ENCODE results near the gene SDCCAG8. TPM values are rescaled to one million over a fixed set of nuclear protein-coding genes. Genes with fewer than 3 reads are reported as not detected.
A peak's percentile ranks its signal among the peaks of the same experiment; 100 is the strongest.
"Not testable (repeated sequence)": the region's sequence is repeated elsewhere in the genome, so short reads cannot be mapped to it uniquely, and the experiment has no call there.

Gene SDCCAG8
- total RNA-seq, 1 donor from 2014 or later = 25.4 TPM

GRCh38 chr1:243325305-243325890 is 69.6 kb downstream of the SDCCAG8 start:
- no peak overlapping the region for H3K27ac Mint-ChIP-seq
- no peaks in the 10 kb centered on the region for H3K36me3 Mint-ChIP-seq (ENCODE audit: low read depth)
- intact Hi-C loops (cut with micrococcal nuclease) = loop anchor here (5.0 to 10.0 kb wide), 2 partner anchors 671 to 873 kb away; no protein-coding TSS in a partner anchor
- H3K4me3 Mint-ChIP-seq (ENCODE audit: low read depth) = no peak overlapping the region
- H3K4me1 Mint-ChIP-seq (ENCODE audit: low read depth) = no peaks in the 10 kb centered on the region
- H3K27me3 Mint-ChIP-seq (ENCODE audit: low read depth) = no peaks in the 10 kb centered on the region
- no peak for DNase-seq (ENCODE audit: low spot score)
- H3K9me3 Mint-ChIP-seq = no peaks in the 10 kb centered on the region

- Mint-ChIP-seq H3K4me3 (ENCODE audit: low read depth) (no peak overlapping the region), H3K4me1 (ENCODE audit: low read depth) (no peaks in the 10 kb centered on the region), H3K27ac (no peak overlapping the region), H3K36me3 (ENCODE audit: low read depth) (peaks cover 22% of the 10 kb centered on the region), H3K27me3 (ENCODE audit: low read depth) (no peaks in the 10 kb centered on the region), H3K9me3 (no peaks in the 10 kb centered on the region)
- intact Hi-C loops (cut with micrococcal nuclease) = no loop called here
- DNase-seq (ENCODE audit: low spot score) = no peak
Measured at GRCh38 chr1:243332440-243332839, 76.6 kb downstream of the SDCCAG8 start.

GRCh38 chr1:243335292-243335691 is 79.5 kb downstream of the SDCCAG8 start:
- intact Hi-C loops (cut with micrococcal nuclease) = no loop called here
- H3K27ac Mint-ChIP-seq = no peak overlapping the region
- peaks cover 22% of the 10 kb centered on the region for H3K36me3 Mint-ChIP-seq (ENCODE audit: low read depth)
- H3K9me3 Mint-ChIP-seq = no peaks in the 10 kb centered on the region
- DNase-seq (ENCODE audit: low spot score) = no peak
- no peak overlapping the region for H3K4me3 Mint-ChIP-seq (ENCODE audit: low read depth)
- no peaks in the 10 kb centered on the region for H3K27me3 Mint-ChIP-seq (ENCODE audit: low read depth)
- no peaks in the 10 kb centered on the region for H3K4me1 Mint-ChIP-seq (ENCODE audit: low read depth)

- H3K36me3 Mint-ChIP-seq (ENCODE audit: low read depth) = peaks cover 20% of the 10 kb centered on the region
- H3K4me3 Mint-ChIP-seq (ENCODE audit: low read depth) = no peak overlapping the region
- H3K27ac Mint-ChIP-seq = peak overlapping the region; percentile 24
- no peaks in the 10 kb centered on the region for H3K4me1 Mint-ChIP-seq (ENCODE audit: low read depth)
- H3K9me3 Mint-ChIP-seq = no peaks in the 10 kb centered on the region
- DNase-seq (ENCODE audit: low spot score) = no peak
- intact Hi-C loops (cut with micrococcal nuclease) = no loop called here
- H3K27me3 Mint-ChIP-seq (ENCODE audit: low read depth) = no peaks in the 10 kb centered on the region
Measured at GRCh38 chr1:243336163-243336562, 80.3 kb downstream of the SDCCAG8 start.

GRCh38 chr1:243338848-243339247 is 83.0 kb downstream of the SDCCAG8 start:
- intact Hi-C loops (cut with micrococcal nuclease); H3K4me1 Mint-ChIP-seq (ENCODE audit: low read depth); H3K9me3 Mint-ChIP-seq; H3K27me3 Mint-ChIP-seq (ENCODE audit: low read depth); H3K4me3 Mint-ChIP-seq (ENCODE audit: low read depth); DNase-seq (ENCODE audit: low spot score); H3K27ac Mint-ChIP-seq: not testable (repeated sequence)
- H3K36me3 Mint-ChIP-seq (ENCODE audit: low read depth) = peaks cover 12% of the 10 kb centered on the region

- peaks cover 6% of the 10 kb centered on the region for H3K36me3 Mint-ChIP-seq (ENCODE audit: low read depth)
- H3K27me3 Mint-ChIP-seq (ENCODE audit: low read depth) = no peaks in the 10 kb centered on the region
- H3K9me3 Mint-ChIP-seq = no peaks in the 10 kb centered on the region
- DNase-seq (ENCODE audit: low spot score) = no peak
- no peak overlapping the region for H3K4me3 Mint-ChIP-seq (ENCODE audit: low read depth)
- intact Hi-C loops (cut with micrococcal nuclease) = loop anchor here (5.0 to 10.0 kb wide), 2 partner anchors 141 to 514 kb away; partner anchors contain the start of gene AKT3
- no peak overlapping the region for H3K27ac Mint-ChIP-seq
- H3K4me1 Mint-ChIP-seq (ENCODE audit: low read depth) = peaks cover 2% of the 10 kb centered on the region
Measured at GRCh38 chr1:243341074-243341473, 85.2 kb downstream of the SDCCAG8 start.

GRCh38 chr1:243343970-243344937 is 88.4 kb downstream of the SDCCAG8 start:
- Mint-ChIP-seq H3K9me3 (no peaks in the 10 kb centered on the region), H3K36me3 (ENCODE audit: low read depth) (peaks cover 3% of the 10 kb centered on the region), H3K4me1 (ENCODE audit: low read depth) (peaks cover 2% of the 10 kb centered on the region), H3K27me3 (ENCODE audit: low read depth) (no peaks in the 10 kb centered on the region), H3K27ac (no peak overlapping the region), H3K4me3 (ENCODE audit: low read depth) (no peak overlapping the region)
- no peak for DNase-seq (ENCODE audit: low spot score)
- intact Hi-C loops (cut with micrococcal nuclease) = loop anchor here (1.0 to 10.0 kb wide), 6 partner anchors 65 to 929 kb away; partner anchors contain the start of gene AKT3

- Mint-ChIP-seq H3K4me3 (ENCODE audit: low read depth) (no peak overlapping the region), H3K9me3 (no peaks in the 10 kb centered on the region), H3K4me1 (ENCODE audit: low read depth) (peaks cover 2% of the 10 kb centered on the region), H3K27ac (no peak overlapping the region), H3K27me3 (ENCODE audit: low read depth) (no peaks in the 10 kb centered on the region), H3K36me3 (ENCODE audit: low read depth) (peaks cover 3% of the 10 kb centered on the region)
- DNase-seq (ENCODE audit: low spot score) = no peak
- intact Hi-C loops (cut with micrococcal nuclease) = loop anchor here (10.0 kb wide), 1 partner anchor 510 kb away; the partner anchor contains the start of gene AKT3
Measured at GRCh38 chr1:243345205-243345604, 89.4 kb downstream of the SDCCAG8 start.

- H3K9me3 Mint-ChIP-seq = no peaks in the 10 kb centered on the region
- H3K4me3 Mint-ChIP-seq (ENCODE audit: low read depth) = no peak overlapping the region
- intact Hi-C loops (cut with micrococcal nuclease) = loop anchor here (10.0 kb wide), 1 partner anchor 509 kb away; the partner anchor contains the start of gene AKT3
- peaks cover 2% of the 10 kb centered on the region for H3K4me1 Mint-ChIP-seq (ENCODE audit: low read depth)
- H3K27me3 Mint-ChIP-seq (ENCODE audit: low read depth) = no peaks in the 10 kb centered on the region
- no peak for DNase-seq (ENCODE audit: low spot score)
- H3K36me3 Mint-ChIP-seq (ENCODE audit: low read depth) = peaks cover 5% of the 10 kb centered on the region
- H3K27ac Mint-ChIP-seq = no peak overlapping the region
Measured at GRCh38 chr1:243346016-243346415, 90.2 kb downstream of the SDCCAG8 start.

GRCh38 chr1:243346468-243346867 is 90.6 kb downstream of the SDCCAG8 start:
- no peaks in the 10 kb centered on the region for H3K27me3 Mint-ChIP-seq (ENCODE audit: low read depth)
- intact Hi-C loops (cut with micrococcal nuclease) = loop anchor here (10.0 kb wide), 1 partner anchor 508 kb away; the partner anchor contains the start of gene AKT3
- H3K36me3 Mint-ChIP-seq (ENCODE audit: low read depth) = peaks cover 8% of the 10 kb centered on the region
- no peak for DNase-seq (ENCODE audit: low spot score)
- peaks cover 2% of the 10 kb centered on the region for H3K4me1 Mint-ChIP-seq (ENCODE audit: low read depth)
- H3K27ac Mint-ChIP-seq = no peak overlapping the region
- no peaks in the 10 kb centered on the region for H3K9me3 Mint-ChIP-seq
- H3K4me3 Mint-ChIP-seq (ENCODE audit: low read depth) = no peak overlapping the region

- intact Hi-C loops (cut with micrococcal nuclease) = loop anchor here (10.0 kb wide), 1 partner anchor 506 kb away; the partner anchor contains the start of gene AKT3
- DNase-seq (ENCODE audit: low spot score) = no peak
Measured at GRCh38 chr1:243348331-243348730, 92.5 kb downstream of the SDCCAG8 start.

GRCh38 chr1:243349128-243349527 is 93.3 kb downstream of the SDCCAG8 start:
- Mint-ChIP-seq H3K9me3 (no peaks in the 10 kb centered on the region), H3K36me3 (ENCODE audit: low read depth) (peaks cover 9% of the 10 kb centered on the region), H3K4me1 (ENCODE audit: low read depth) (peaks cover 3% of the 10 kb centered on the region), H3K4me3 (ENCODE audit: low read depth) (no peak overlapping the region), H3K27ac (no peak overlapping the region), H3K27me3 (ENCODE audit: low read depth) (no peaks in the 10 kb centered on the region)
- DNase-seq (ENCODE audit: low spot score) = no peak
- intact Hi-C loops (cut with micrococcal nuclease) = loop anchor here (10.0 kb wide), 1 partner anchor 506 kb away; the partner anchor contains the start of gene AKT3

More at GRCh38 chr1:243348331-243348730, 92.5 kb downstream of the SDCCAG8 start:
- peaks cover 11% of the 10 kb centered on the region for H3K36me3 Mint-ChIP-seq (ENCODE audit: low read depth)
- H3K27me3 Mint-ChIP-seq (ENCODE audit: low read depth) = no peaks in the 10 kb centered on the region
- no peaks in the 10 kb centered on the region for H3K9me3 Mint-ChIP-seq
- no peak overlapping the region for H3K4me3 Mint-ChIP-seq (ENCODE audit: low read depth)
- no peak overlapping the region for H3K27ac Mint-ChIP-seq
- peaks cover 5% of the 10 kb centered on the region for H3K4me1 Mint-ChIP-seq (ENCODE audit: low read depth)

Measured in activated T-helper 2 cell treated with anti-CD3 and anti-CD28 coated beads, Interferon-gamma antibody, Interleukin-2, Interleukin-4, amounts not matched to agents 10 μg/mL and 5 μg/mL and 100 μg/mL, durations not matched to agents 14 hours and 24 hours and 36 hours (primary cell).